ENCODE data around the gene OR1L4.

GRCh38 chr9:122742003-122742402 lies 18.2 kb downstream of the OR1L4 start, which contains the start of gene OR1L6:
- TF ChIP-seq CTCF (IDR thresholded peaks at IDR 0.05), result no peak
- no peak for TF ChIP-seq EZH2phosphoT487 (IDR thresholded peaks at IDR 0.05)
- TF ChIP-seq EZH2 (IDR thresholded peaks at IDR 0.05), result no peak

Measured in neural progenitor cell (in vitro differentiated cells).